Endothelial cell (in vitro differentiated cells): ENCODE measurements around the gene SULT1C4. TPM values are rescaled to one million over a fixed set of nuclear protein-coding genes. Genes with fewer than 3 reads are reported as not detected.
A peak's percentile ranks its signal among the peaks of the same experiment; 100 is the strongest.

Experiments
- DNase-seq: peaks from one replicate; pipeline ENCODE4 v3.0.0; 2021; ENCODE audit warnings: low spot score
- H3K27ac Mint-ChIP-seq: one replicate; pipeline ENCODE4 v1.8.0; 2021; ENCODE audit warnings: mixed read lengths, inconsistent platforms; ENCODE audit not compliant: unreplicated experiment
- H3K27me3 Mint-ChIP-seq: one replicate; pipeline ENCODE4 v1.8.0; 2021; ENCODE audit warnings: mild to moderate bottlenecking, moderate library complexity, mixed read lengths, inconsistent platforms; ENCODE audit not compliant: unreplicated experiment
- H3K36me3 Mint-ChIP-seq: one replicate; pipeline ENCODE4 v1.8.0; 2021; ENCODE audit warnings: mild to moderate bottlenecking, low read depth, mixed read lengths, inconsistent platforms; ENCODE audit not compliant: unreplicated experiment
- H3K4me1 Mint-ChIP-seq: one replicate; pipeline ENCODE4 v1.8.0; 2021; ENCODE audit warnings: mild to moderate bottlenecking, mixed read lengths, inconsistent platforms; ENCODE audit not compliant: unreplicated experiment
- H3K4me3 Mint-ChIP-seq: one replicate; pipeline ENCODE4 v1.8.0; 2021; ENCODE audit warnings: mild to moderate bottlenecking, mixed read lengths, inconsistent platforms; ENCODE audit not compliant: unreplicated experiment
- H3K9me3 Mint-ChIP-seq: one replicate; pipeline ENCODE4 v1.8.0; 2021; ENCODE audit warnings: mixed read lengths, inconsistent platforms; ENCODE audit not compliant: unreplicated experiment
- long read RNA-seq: library from polyadenylated mRNA; unstranded; transcript quantifications from one replicate; pipeline ENCODE4 v2.0.0, GENCODE V29; 2020; ENCODE audit not compliant: unreplicated experiment
- total RNA-seq: library from RNA; stranded (reverse); fragmentation: NEBNext Ultra II Directional; extraction: Animal tissue kit (Norgen Biotek cat#: 25700); gene quantifications from one replicate; pipeline ENCODE4 v1.2.1, GENCODE V29; 2021; ENCODE audit not compliant: unreplicated experiment
- TF ChIP-seq, protein P1 (sequence below): fragments of 200-600 bp; sonication (generic); IDR thresholded peaks from one replicate; pipeline ENCODE4 v1.5.0; 2021; ENCODE audit warnings: antibody characterized with exemption; ENCODE audit not compliant: unreplicated experiment

The SULT1C4 gene
- total RNA-seq: 22.6 TPM
- long read RNA-seq, partial matches to known transcripts: 0 of 8 reads
- long read RNA-seq, other reads (novel, unspliced or antisense): 3 of 8 reads

DNA sequence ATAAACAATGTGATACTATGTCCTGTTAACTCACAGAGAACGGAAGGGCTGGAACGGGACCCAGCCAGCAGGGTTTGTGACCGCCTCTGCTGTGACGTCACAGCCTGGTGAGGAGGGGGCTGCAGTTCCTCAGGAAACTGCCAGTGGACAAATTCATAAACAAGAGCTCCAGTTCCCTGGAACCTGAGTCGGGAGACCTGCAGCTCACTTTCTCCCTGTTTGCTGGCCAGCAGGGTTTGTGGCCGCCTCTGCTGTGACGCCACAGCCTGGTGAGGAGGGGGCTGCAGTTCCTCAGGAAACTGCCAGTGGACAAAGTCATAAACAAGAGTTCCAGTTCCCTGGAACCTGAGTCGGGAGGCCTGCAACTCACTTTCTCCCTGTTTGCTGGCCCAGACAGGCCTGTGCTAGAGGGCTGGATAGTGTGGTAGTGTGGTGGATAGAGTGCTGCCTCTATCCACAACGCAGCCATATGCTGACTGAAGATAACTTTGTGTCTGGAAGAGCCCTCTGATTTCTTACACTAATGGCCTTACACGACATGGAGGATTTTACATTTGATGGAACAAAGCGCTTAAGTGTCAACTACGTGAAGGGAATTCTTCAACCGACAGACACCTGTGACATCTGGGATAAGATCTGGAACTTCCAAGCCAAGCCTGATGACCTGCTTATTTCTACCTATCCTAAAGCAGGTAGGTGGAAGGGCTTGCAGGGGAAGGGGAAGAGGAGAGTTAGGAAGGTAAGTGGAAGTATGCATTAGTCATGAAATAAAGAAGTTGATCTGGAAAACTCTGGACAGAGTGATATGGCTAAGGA, at the start of gene SULT1C4:
SULT1C4 (plus strand) TSS at position 140 of the 816 bp plus-strand sequence; CDS start at position 524, 384 bp downstream.
- Mint-ChIP-seq H3K4me1 (peaks cover 56% of the 10 kb centered on the region), H3K27ac (peak within 1 kb of the TSS; percentile 99), H3K9me3 (no peaks in the 10 kb centered on the region), H3K27me3 (no peaks in the 10 kb centered on the region), H3K4me3 (peak within 1 kb of the TSS; percentile 91), H3K36me3 (peaks cover 12% of the 10 kb centered on the region)
- TF ChIP-seq, protein P1, sequence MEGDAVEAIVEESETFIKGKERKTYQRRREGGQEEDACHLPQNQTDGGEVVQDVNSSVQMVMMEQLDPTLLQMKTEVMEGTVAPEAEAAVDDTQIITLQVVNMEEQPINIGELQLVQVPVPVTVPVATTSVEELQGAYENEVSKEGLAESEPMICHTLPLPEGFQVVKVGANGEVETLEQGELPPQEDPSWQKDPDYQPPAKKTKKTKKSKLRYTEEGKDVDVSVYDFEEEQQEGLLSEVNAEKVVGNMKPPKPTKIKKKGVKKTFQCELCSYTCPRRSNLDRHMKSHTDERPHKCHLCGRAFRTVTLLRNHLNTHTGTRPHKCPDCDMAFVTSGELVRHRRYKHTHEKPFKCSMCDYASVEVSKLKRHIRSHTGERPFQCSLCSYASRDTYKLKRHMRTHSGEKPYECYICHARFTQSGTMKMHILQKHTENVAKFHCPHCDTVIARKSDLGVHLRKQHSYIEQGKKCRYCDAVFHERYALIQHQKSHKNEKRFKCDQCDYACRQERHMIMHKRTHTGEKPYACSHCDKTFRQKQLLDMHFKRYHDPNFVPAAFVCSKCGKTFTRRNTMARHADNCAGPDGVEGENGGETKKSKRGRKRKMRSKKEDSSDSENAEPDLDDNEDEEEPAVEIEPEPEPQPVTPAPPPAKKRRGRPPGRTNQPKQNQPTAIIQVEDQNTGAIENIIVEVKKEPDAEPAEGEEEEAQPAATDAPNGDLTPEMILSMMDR: no peak
- peak; percentile 78 for DNase-seq

DNA sequence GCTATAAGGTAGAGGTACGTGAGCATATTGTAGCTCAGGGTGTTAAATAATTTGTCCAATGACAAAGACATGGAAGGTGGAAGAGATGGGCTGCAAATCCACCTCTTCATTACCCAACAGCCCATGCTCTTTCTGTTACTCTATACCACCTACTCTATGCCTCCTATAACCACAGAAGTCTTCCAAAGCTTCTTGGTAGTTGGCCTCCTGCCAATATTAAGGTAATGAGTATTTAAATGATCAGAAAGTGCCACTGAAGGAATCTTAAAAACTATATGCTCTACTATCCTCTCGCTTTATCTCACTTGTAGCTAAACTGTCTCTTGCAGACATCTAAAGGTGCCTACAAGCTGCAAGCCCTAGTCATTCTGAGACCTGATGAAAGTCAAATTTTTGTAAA, 48.0 kb upstream of the SULT1C4 start:
- TF ChIP-seq, protein P1: no peak
- Mint-ChIP-seq H3K27ac (no peak overlapping the region), H3K4me1 (peaks cover 11% of the 10 kb centered on the region), H3K9me3 (no peaks in the 10 kb centered on the region), H3K4me3 (no peak overlapping the region), H3K27me3 (peaks cover under 1% of the 10 kb centered on the region), H3K36me3 (no peaks in the 10 kb centered on the region)
- DNase-seq: no peak

DNA sequence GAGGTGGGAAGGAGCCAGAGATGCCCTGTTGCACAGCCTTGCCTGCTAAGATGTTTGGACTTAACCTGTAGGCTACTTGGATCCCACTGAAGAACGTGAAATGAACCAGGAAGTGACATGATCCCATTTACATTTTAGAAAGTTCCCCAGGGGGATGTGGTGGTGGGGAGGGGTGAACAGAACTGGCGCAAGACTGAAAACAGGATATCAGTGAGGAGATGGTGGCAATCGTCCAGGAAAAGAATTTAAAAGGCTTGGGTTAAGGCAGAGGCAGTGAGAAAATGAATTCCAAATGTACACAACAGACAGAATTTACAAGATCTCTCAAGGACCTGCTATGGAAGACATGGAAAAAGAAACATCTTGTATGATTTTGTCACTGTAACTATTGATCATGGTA, 46.8 kb upstream of the SULT1C4 start:
- Mint-ChIP-seq H3K4me1 (peaks cover 11% of the 10 kb centered on the region), H3K27me3 (peaks cover 2% of the 10 kb centered on the region), H3K4me3 (no peak overlapping the region), H3K9me3 (no peaks in the 10 kb centered on the region), H3K27ac (no peak overlapping the region), H3K36me3 (no peaks in the 10 kb centered on the region)
- TF ChIP-seq, protein P1: no peak
- no peak for DNase-seq

DNA sequence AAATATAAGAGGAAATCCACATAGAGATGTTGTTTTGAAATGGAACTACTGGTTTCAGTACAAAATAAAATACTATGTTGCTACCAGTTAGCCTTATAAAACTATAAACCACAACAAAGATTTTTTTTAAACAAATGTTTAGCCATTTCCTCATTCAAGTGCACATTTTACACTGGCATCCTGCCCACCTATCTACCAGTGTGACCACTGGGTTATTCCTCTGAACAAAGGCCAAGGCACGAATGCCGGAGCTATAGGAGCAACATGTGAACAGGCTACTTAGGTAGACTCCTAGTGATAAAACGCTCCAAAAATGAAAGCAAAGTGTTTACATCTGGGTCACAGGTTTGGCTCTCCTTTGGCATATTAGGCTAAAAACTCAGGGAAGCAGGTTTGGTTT, 31.8 kb upstream of the SULT1C4 start:
- Mint-ChIP-seq H3K4me1 (peaks cover 3% of the 10 kb centered on the region), H3K4me3 (no peak overlapping the region), H3K9me3 (no peaks in the 10 kb centered on the region), H3K36me3 (peaks cover 12% of the 10 kb centered on the region), H3K27ac (peak overlapping the region; percentile 14), H3K27me3 (no peaks in the 10 kb centered on the region)
- no peak for DNase-seq
- TF ChIP-seq, protein P1: no peak

DNA sequence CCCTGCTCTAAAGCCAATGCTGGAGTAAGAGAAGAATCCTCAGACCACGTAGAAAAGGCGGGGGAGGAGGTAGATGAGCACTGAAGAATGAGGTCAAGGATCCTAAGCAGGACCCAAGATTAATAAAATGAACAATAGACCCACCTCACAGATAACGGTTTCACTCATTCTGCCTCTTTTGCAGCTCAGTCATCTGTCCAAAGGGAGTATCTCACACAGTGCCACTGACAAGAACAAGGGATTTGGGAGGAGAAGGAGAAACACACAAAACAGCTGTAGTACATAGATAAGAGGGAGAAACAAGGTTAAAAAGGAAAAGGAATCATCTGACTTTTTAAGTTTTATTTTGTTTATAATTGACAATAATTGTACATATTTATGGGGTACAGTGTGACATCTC, 30.9 kb upstream of the SULT1C4 start:
- H3K27ac Mint-ChIP-seq: no peak overlapping the region
- DNase-seq: no peak
- no peaks in the 10 kb centered on the region for H3K9me3 Mint-ChIP-seq
- H3K4me3 Mint-ChIP-seq: no peak overlapping the region
- TF ChIP-seq, protein P1: no peak
- peaks cover 3% of the 10 kb centered on the region for H3K4me1 Mint-ChIP-seq
- peaks cover 8% of the 10 kb centered on the region for H3K36me3 Mint-ChIP-seq
- H3K27me3 Mint-ChIP-seq: no peaks in the 10 kb centered on the region
